K562 (cell line): Measurements from ENCODE around the gene PITHD1. TPM values are rescaled to one million over a fixed set of nuclear protein-coding genes. Genes with fewer than 3 reads are reported as not detected.
A peak's percentile ranks its signal among the peaks of the same experiment; 100 is the strongest.

Experiments used
- ATAC-seq: fragments of 200-7000 bp; cut with Tn5 transposase; 3 replicates; pipeline ENCODE4 v1.9.1; 2020; ENCODE audit warnings: moderate library complexity
- BruUV-seq: library from RNA; stranded (reverse); fragments of 400-500 nt; replicated peaks from 2 replicates; lab custom pipeline; 2021; lab: Mats Ljungman, UMichigan
- CTCF ChIA-PET: fragments of 300-600 bp; formaldehyde crosslinking; extraction: SDS; loops from one replicate; lab custom pipeline; 2021; ENCODE audit warnings: low intra/inter-chr PET ratio; lab: Yijun Ruan, JAX
- POLR2A ChIA-PET: fragments of 300-600, 350-650 bp; sonication (Branson Sonifier 250); formaldehyde crosslinking; extraction: SDS; loops from one replicate; lab custom pipeline; 2021; ENCODE audit warnings: antibody characterized with exemption, inconsistent platforms; lab: Yijun Ruan, JAX
- DNase-seq, 4 experiments: peaks; one replicate each; pipeline versions ENCODE4 v3.0.0 to v3.0.0-alpha.2; 2011 to 2018; ENCODE audit warnings: low spot score in 3 of 4, mixed read lengths in 3 of 4; ENCODE audit errors: extremely low read depth in 1 of 4
- FAIRE-seq: peaks from 2 replicates; lab custom pipeline; 2011; peaks lifted over from hg19 to GRCh38; lab: Jason Lieb, UNC
- H2AFZ ChIP-seq: 2 replicates; pipeline ENCODE4 v1.6.0; 2011; ENCODE audit warnings: low read depth, low read length, control low read depth, inconsistent platforms
- H3K27ac ChIP-seq: fragments of 200-600 bp; 3 replicates; pipeline ENCODE4 v1.8.0; 2011; ENCODE audit warnings: low read depth, mild to moderate bottlenecking, control low read depth, inconsistent platforms, low read length, moderate library complexity, mixed read lengths; ENCODE audit errors: extremely low read depth
- H3K27me3 ChIP-seq, 2 experiments: fragments of 300-600 bp in 1 of 2; 2 replicates in 1 of 2; 3 replicates in 1 of 2; pipeline versions ENCODE4 v1.6.0 to v1.8.0; 2011; ENCODE audit warnings: inconsistent platforms in 2 of 2, low read length in 2 of 2, mild to moderate bottlenecking in 1 of 2, mixed read lengths in 1 of 2, moderate library complexity in 1 of 2; ENCODE audit not compliant: control insufficient read depth in 2 of 2, insufficient read depth in 2 of 2
- H3K36me3 ChIP-seq: fragments of 300-600 bp; 3 replicates; pipeline ENCODE4 v1.8.0; 2011; ENCODE audit warnings: mild to moderate bottlenecking, low read length, inconsistent platforms; ENCODE audit not compliant: control insufficient read depth, insufficient read depth
- H3K4me1 ChIP-seq, 2 experiments: fragments of 200-600 bp in 1 of 2; replicated peaks in 1 of 2; 2 replicates in 1 of 2; 3 replicates in 1 of 2; pipeline versions ENCODE4 v1.5.1 to v1.8.0; 2011; ENCODE audit warnings: inconsistent platforms in 2 of 2, low read length in 2 of 2, mild to moderate bottlenecking in 1 of 2, mixed read lengths in 1 of 2, moderate library complexity in 1 of 2; ENCODE audit not compliant: control insufficient read depth in 2 of 2, insufficient read depth in 2 of 2
- H3K4me2 ChIP-seq: 2 replicates; pipeline ENCODE4 v1.6.1; 2011; ENCODE audit warnings: low read length, control low read depth, inconsistent platforms, mixed read lengths; ENCODE audit not compliant: insufficient read depth
- H3K4me3 ChIP-seq: fragments of 200-600 bp; sonication (generic), shearing (Covaris generic); 2 replicates; pipeline ENCODE4 v1.5.1; 2016; ENCODE audit warnings: control low read depth, inconsistent platforms
- H3K79me2 ChIP-seq: fragments of 200-600 bp; 3 replicates; pipeline ENCODE4 v1.8.0; 2011; ENCODE audit warnings: low read length, inconsistent platforms; ENCODE audit not compliant: control insufficient read depth, insufficient read depth
- H3K9ac ChIP-seq, 2 experiments: 2 replicates each; pipeline versions ENCODE4 v1.6.0 to v1.6.1; 2011; ENCODE audit warnings: low read depth in 2 of 2, low read length in 2 of 2, control low read depth in 1 of 2, inconsistent platforms in 1 of 2, mild to moderate bottlenecking in 1 of 2, mixed read lengths in 1 of 2; ENCODE audit not compliant: insufficient read depth in 1 of 2
- H3K9me1 ChIP-seq: one replicate; pipeline ENCODE4 v1.6.0; 2011; ENCODE audit warnings: inconsistent platforms, mild to moderate bottlenecking, low read length, moderate library complexity; ENCODE audit not compliant: control insufficient read depth, insufficient read depth
- H3K9me3 ChIP-seq: replicated peaks from 2 replicates; pipeline ENCODE4 v1.5.1; 2011; ENCODE audit warnings: low read depth, low read length, inconsistent platforms; ENCODE audit not compliant: control insufficient read depth, insufficient read depth
- H4K20me1 ChIP-seq: replicated peaks from 2 replicates; pipeline ENCODE4 v1.6.1; 2011; ENCODE audit warnings: low read length, inconsistent platforms, mixed read lengths; ENCODE audit not compliant: control insufficient read depth, insufficient read depth
- CREM ChIP-seq: IDR thresholded peaks from 2 replicates; pipeline ENCODE4 v1.6.1; 2014; ENCODE audit warnings: antibody characterized with exemption, low read depth
- CTCF ChIP-seq, 3 experiments: IDR thresholded peaks in 2 of 3; conservative IDR thresholded peaks in 1 of 3; 2 replicates each; pipeline ENCODE4 v1.5.1; 2011 to 2012; ENCODE audit warnings: low read length in 3 of 3, mild to moderate bottlenecking in 3 of 3, control low read depth in 2 of 3, improper control_type of control experiment in 1 of 3, inconsistent platforms in 1 of 3, low read depth in 1 of 3, mixed read lengths in 1 of 3, moderate library complexity in 1 of 3; ENCODE audit not compliant: insufficient read depth in 2 of 3
- HNRNPK ChIP-seq: fragments of 200-400 bp; formaldehyde crosslinking; IDR thresholded peaks from one replicate; pipeline ENCODE4 v1.6.1; 2018; ENCODE audit warnings: mild to moderate bottlenecking, low read depth, low read length; ENCODE audit not compliant: poor library complexity, severe bottlenecking
- IFI16 ChIP-seq: fragments of 250-450 bp; sonication (Bioruptor Pico); IDR thresholded peaks from 2 replicates; pipeline ENCODE4 v2.1.2; 2022; ENCODE audit warnings: mild to moderate bottlenecking, inconsistent platforms
- MAFF ChIP-seq: IDR thresholded peaks from 2 replicates; pipeline ENCODE4 v1.6.1; 2012; ENCODE audit warnings: low read length, improper control_type of control experiment
- MAZ ChIP-seq, 2 experiments: fragments of 450-650 bp in 1 of 2; sonication (generic) in 1 of 2; formaldehyde crosslinking; IDR thresholded peaks in 1 of 2; conservative IDR thresholded peaks in 1 of 2; 2 replicates each; pipeline versions ENCODE4 v1.4.0 to v1.5.0; 2020; ENCODE audit warnings: mild to moderate bottlenecking in 1 of 2, missing genetic modification reagents in 1 of 2
- PHB ChIP-seq: fragments of 250-450 bp; sonication (Bioruptor Pico); IDR thresholded peaks from 2 replicates; pipeline ENCODE4 v1.5.0; 2021
- RAD21 ChIP-seq, 2 experiments: fragments of 250-450 bp in 1 of 2; fragments of 450-650 bp in 1 of 2; sonication (Bioruptor Pico) in 1 of 2; formaldehyde crosslinking in 1 of 2; IDR thresholded peaks in 1 of 2; conservative IDR thresholded peaks in 1 of 2; 2 replicates each; pipeline versions ENCODE4 v1.4.0 to v1.8.0; 2020 to 2022; ENCODE audit warnings: mild to moderate bottlenecking in 2 of 2, moderate library complexity in 1 of 2
- SFPQ ChIP-seq: fragments of 200-400 bp; formaldehyde crosslinking; IDR thresholded peaks from 2 replicates; pipeline ENCODE4 v1.6.1; 2017; ENCODE audit warnings: mild to moderate bottlenecking, low read depth, low read length, moderate library complexity
- SMC3 ChIP-seq: conservative IDR thresholded peaks from 2 replicates; pipeline ENCODE4 v1.6.1; 2011; ENCODE audit warnings: low read depth, low read length, improper control_type of control experiment; ENCODE audit not compliant: insufficient read depth
- ZBTB7A ChIP-seq: IDR thresholded peaks from 2 replicates; pipeline ENCODE4 v1.6.1; 2011; ENCODE audit warnings: low read depth, mild to moderate bottlenecking, low read length, moderate library complexity, borderline replicate concordance; ENCODE audit not compliant: control insufficient read depth
- ZNF445 ChIP-seq: fragments of 250-450 bp; sonication (Bioruptor Pico); IDR thresholded peaks from 2 replicates; pipeline ENCODE4 v1.4.0; 2020; ENCODE audit warnings: low read depth, mild to moderate bottlenecking, moderate library complexity
- WGBS: fragments of 100-300 bp; shearing (Covaris generic); methylation state at CpG from one replicate; pipeline ENCODE4 v1.1.6; 2016; ENCODE audit warnings: low coverage, mixed read lengths; ENCODE audit not compliant: insufficient coverage; ENCODE audit errors: missing lambda C conversion rate; 5-methylcytosine and 5-hydroxymethylcytosine counted together
- in situ Hi-C: fragments of 300-500 bp; cut with MboI; formaldehyde crosslinking; loops from 4 replicates; pipeline ENCODE4 v1.15.0; 2018; ENCODE audit warnings: inconsistent platforms, mixed read lengths
- intact Hi-C: fragments of 100-400 bp; cut with micrococcal nuclease; formaldehyde crosslinking; loops from 2 replicates; pipeline ENCODE4 v1.14.2; 2022
- polyA plus RNA-seq, 8 experiments: library from polyadenylated mRNA; depleted of rRNA in 4 of 8; stranded (reverse) in 5 of 8; unstranded in 3 of 8; fragments of >200 nt; fragmentation: Nextera tagmentation in 2 of 8; fragmentation: Illumina TruSeq in 1 of 8; extraction: Ambion mirVana in 2 of 8; extraction: Trizol in 1 of 8; gene quantifications; 2 replicates each; pipeline versions ENCODE4 v1.2.1 to v1.2.3, GENCODE V29; 2011 to 2014; ENCODE audit warnings: inconsistent platforms in 1 of 8, missing spikeins in 1 of 8
- total RNA-seq, 7 experiments: library from RNA; depleted of rRNA in 6 of 7; stranded (reverse); fragments of >200 nt in 6 of 7; fragmentation: Illumina TruSeq in 2 of 7; extraction: Trizol in 2 of 7; gene quantifications; 2 replicates each; pipeline versions ENCODE4 v1.2.1 to v1.2.3, GENCODE V29; 2011 to 2021; ENCODE audit warnings: low replicate concordance in 1 of 7

PITHD1 gene
- total and polyA plus RNA-seq, 9 of the 15 experiments (the other 6 are each of a cell fraction or from before 2014, with no cell fraction given), result 46.5 to 175 (median 149) TPM

- no peaks in the 10 kb centered on the region for H3K9me1 ChIP-seq
- no peak overlapping the region for H3K4me3 ChIP-seq
- ATAC-seq, result no peak
- no peak overlapping the region for H2AFZ ChIP-seq
- ChIA-PET CTCF (interaction anchor here (0.5 kb wide), 1 partner anchor 91 kb away, joined by 3 read pairs; no protein-coding TSS in a partner anchor), POLR2A (interaction anchor here (0.5 to 6.8 kb wide), 5 partner anchors 10 to 86 kb away, joined by 3 to 71 read pairs (median 3); partner anchors contain the start of genes LYPLA2 and PITHD1)
- no peak overlapping the region for H3K27ac ChIP-seq
- H3K9ac ChIP-seq, result peak overlapping the region in 1 of 2 experiments; percentile 28; a peak in 1 of 4 replicates
- no peak for FAIRE-seq
- BruUV-seq, result no TSS peak
- no peaks in the 10 kb centered on the region for H3K27me3 ChIP-seq
- no peaks in the 10 kb centered on the region for H3K9me3 ChIP-seq
- H3K4me2 ChIP-seq, result no peak overlapping the region
- no peaks in the 10 kb centered on the region for H4K20me1 ChIP-seq
- H3K79me2 ChIP-seq, result peaks cover 17% of the 10 kb centered on the region
- peaks cover 25 to 30% of the 10 kb centered on the region in 2 experiments for H3K4me1 ChIP-seq
- intact Hi-C loops (no loop called here), in situ Hi-C loops (no loop called here)
- 52% methylated on average over 7 of the region's 7 CpGs for WGBS
- peak in 1 of 4 experiments; percentile 51 for DNase-seq
- peaks cover under 1% of the 10 kb centered on the region; the same call in 2 of the 3 replicates for H3K36me3 ChIP-seq
- TF ChIP-seq IFI16, result no peak
- TF ChIP-seq CREM, result no peak
- TF ChIP-seq RAD21 (CRISPR knock-in tag; conservative IDR thresholded peaks at IDR 0.05 in 1 of 2, IDR thresholded peaks at IDR 0.05 in 1 of 2), result peak in 1 of 2 experiments; percentile 20; a peak in 1 of 4 replicates
- TF ChIP-seq HNRNPK, result no peak
- peak; percentile 49; the same call in 1 of the 2 replicates for TF ChIP-seq ZBTB7A
- TF ChIP-seq MAFF, result no peak
- peak; percentile 15; the same call in 1 of the 2 replicates for TF ChIP-seq SMC3
- TF ChIP-seq CTCF (IDR thresholded peaks at IDR 0.05 in 2 of 3, conservative IDR thresholded peaks at IDR 0.05 in 1 of 3; ENCODE audit: insufficient read depth in 2 of 3, low read depth in 1 of 3, low read length in 3 of 3), result peak; percentile 29 to 55 (median 54); a peak in 5 of 6 replicates
- TF ChIP-seq SFPQ, result no peak
- TF ChIP-seq ZNF445 (CRISPR knock-in tag), result no peak
- TF ChIP-seq MAZ (CRISPR knock-in tag; conservative IDR thresholded peaks at IDR 0.05 in 1 of 2, IDR thresholded peaks at IDR 0.05 in 1 of 2), result no peak
- TF ChIP-seq PHB, result no peak
These were observed 26.1 kb downstream of the PITHD1 start for GRCh38 chr1:23804183-23804835.
